ENCODE results near the gene FMN1.

The FMN1 gene

GRCh38 chr15:32792436-32792835 lies 402.1 kb downstream of the FMN1 start:
- TF ChIP-seq EP300 (IDR thresholded peaks at IDR 0.05; ENCODE audit: borderline replicate concordance) (no peak), CEBPB (IDR thresholded peaks at IDR 0.05) (no peak), TAF1 (IDR thresholded peaks at IDR 0.05; ENCODE audit: low read depth) (no peak), FOXM1 (IDR thresholded peaks at IDR 0.05; ENCODE audit: borderline replicate concordance, low read depth) (no peak)

GRCh38 chr15:32790352-32790999 lies 404.0 kb downstream of the FMN1 start:
- TF ChIP-seq YY1 (IDR thresholded peaks at IDR 0.05; ENCODE audit: low read depth), result no peak
- TF ChIP-seq CEBPB (IDR thresholded peaks at IDR 0.05), result no peak
- TF ChIP-seq CREB1 (IDR thresholded peaks at IDR 0.05; ENCODE audit: low read depth), result no peak

DNA sequence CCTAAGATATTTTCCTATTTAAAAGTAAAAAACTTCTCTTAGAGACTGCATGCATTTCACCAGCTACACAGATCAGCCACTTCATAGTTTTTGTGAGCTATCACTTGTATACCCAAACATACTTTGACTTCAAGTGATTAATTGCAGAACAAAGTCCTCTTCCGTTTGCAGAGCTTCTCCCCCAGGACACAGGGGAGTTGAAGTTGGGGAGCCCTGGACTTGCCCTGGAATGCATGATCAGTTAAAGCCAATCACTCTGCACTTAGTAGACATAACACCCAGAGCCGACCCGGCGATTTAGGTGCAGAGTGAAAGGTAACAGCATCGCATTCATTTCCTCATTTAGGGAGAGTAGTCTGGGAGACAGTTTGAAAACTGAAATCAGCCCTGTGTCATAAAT lies 406.6 kb downstream of the FMN1 start:
- TF ChIP-seq FOXM1 (IDR thresholded peaks at IDR 0.05; ENCODE audit: borderline replicate concordance, low read depth), result no peak
- TF ChIP-seq CREB1 (IDR thresholded peaks at IDR 0.05; ENCODE audit: low read depth), result no peak
- no peak for TF ChIP-seq TAF1 (IDR thresholded peaks at IDR 0.05; ENCODE audit: low read depth)
- no peak for TF ChIP-seq YY1 (IDR thresholded peaks at IDR 0.05; ENCODE audit: low read depth)
- no peak for TF ChIP-seq EP300 (IDR thresholded peaks at IDR 0.05; ENCODE audit: borderline replicate concordance)
- no peak for TF ChIP-seq EGR1 (IDR thresholded peaks at IDR 0.05)
- TF ChIP-seq USF1 (IDR thresholded peaks at IDR 0.05), result no peak
- TF ChIP-seq CEBPB (IDR thresholded peaks at IDR 0.05), result no peak
- TF ChIP-seq ZBTB7A (IDR thresholded peaks at IDR 0.05; ENCODE audit: low read depth), result no peak
- no peak for TF ChIP-seq TCF12 (IDR thresholded peaks at IDR 0.05; ENCODE audit: low read depth)
- TF ChIP-seq MAX (IDR thresholded peaks at IDR 0.05), result no peak
- TF ChIP-seq RAD21 (IDR thresholded peaks at IDR 0.05; ENCODE audit: low read depth), result no peak
- TF ChIP-seq TEAD4 (IDR thresholded peaks at IDR 0.05), result no peak
- TF ChIP-seq REST (IDR thresholded peaks at IDR 0.05; ENCODE audit: low read depth), result no peak
- TF ChIP-seq NFIC (IDR thresholded peaks at IDR 0.05), result no peak

DNA sequence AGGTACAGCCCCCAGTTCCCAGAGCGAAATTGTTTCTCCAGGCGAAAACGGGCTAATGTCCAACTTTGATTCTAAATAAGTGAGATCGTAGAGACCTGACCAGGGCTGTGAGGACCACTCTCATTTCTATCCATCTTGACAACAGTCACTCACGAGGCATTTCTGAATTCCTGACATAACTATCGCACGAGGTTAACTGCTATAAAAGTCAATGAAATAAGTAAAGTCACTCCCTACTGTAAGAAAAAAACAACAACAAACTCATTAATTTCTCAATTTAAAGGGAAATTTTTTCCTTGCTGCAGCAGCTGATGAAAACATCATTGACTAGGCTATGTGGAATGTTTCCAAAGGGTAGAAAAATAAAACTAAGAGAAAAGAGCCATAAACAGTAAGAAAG lies 407.6 kb downstream of the FMN1 start:
- no peak for TF ChIP-seq NFIC (IDR thresholded peaks at IDR 0.05)
- TF ChIP-seq YY1 (IDR thresholded peaks at IDR 0.05; ENCODE audit: low read depth), result no peak
- TF ChIP-seq TAF1 (IDR thresholded peaks at IDR 0.05; ENCODE audit: low read depth), result no peak
- TF ChIP-seq EGR1 (IDR thresholded peaks at IDR 0.05), result no peak
- no peak for TF ChIP-seq TCF12 (IDR thresholded peaks at IDR 0.05; ENCODE audit: low read depth)
- TF ChIP-seq CREB1 (IDR thresholded peaks at IDR 0.05; ENCODE audit: low read depth), result no peak
- no peak for TF ChIP-seq REST (IDR thresholded peaks at IDR 0.05; ENCODE audit: low read depth)
- no peak for TF ChIP-seq CEBPB (IDR thresholded peaks at IDR 0.05)

- no peak for TF ChIP-seq MAX (IDR thresholded peaks at IDR 0.05)
- no peak for TF ChIP-seq TAF1 (IDR thresholded peaks at IDR 0.05; ENCODE audit: low read depth)
- TF ChIP-seq CREB1 (IDR thresholded peaks at IDR 0.05; ENCODE audit: low read depth), result no peak
- no peak for TF ChIP-seq ZBTB7A (IDR thresholded peaks at IDR 0.05; ENCODE audit: low read depth)
- TF ChIP-seq EGR1 (IDR thresholded peaks at IDR 0.05), result no peak
- TF ChIP-seq NFIC (IDR thresholded peaks at IDR 0.05), result no peak
- TF ChIP-seq EP300 (IDR thresholded peaks at IDR 0.05; ENCODE audit: borderline replicate concordance), result no peak
Observed at GRCh38 chr15:32784581-32784980, 409.9 kb downstream of the FMN1 start.

DNA sequence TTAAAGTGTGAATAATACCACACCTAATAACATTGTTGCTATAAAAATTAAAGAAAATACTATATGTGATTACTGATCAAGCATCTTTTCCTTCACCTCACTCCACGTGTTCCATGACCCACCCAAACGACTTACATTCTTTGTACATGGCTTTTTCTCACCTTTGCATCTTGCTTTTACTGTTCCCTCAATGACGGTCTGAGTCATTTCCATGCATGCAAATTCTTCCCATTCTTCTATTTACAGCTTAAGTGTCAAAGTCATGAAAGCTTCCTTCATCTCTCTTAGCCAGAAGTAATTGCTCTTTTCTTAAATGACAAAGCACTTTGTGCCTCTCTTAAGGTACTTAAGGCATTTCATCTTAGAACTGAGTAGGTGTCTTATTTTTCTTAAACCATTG lies 412.7 kb downstream of the FMN1 start:
- TF ChIP-seq CREB1 (IDR thresholded peaks at IDR 0.05; ENCODE audit: low read depth), result no peak
- TF ChIP-seq TEAD4 (IDR thresholded peaks at IDR 0.05), result no peak
- no peak for TF ChIP-seq RAD21 (IDR thresholded peaks at IDR 0.05; ENCODE audit: low read depth)
- TF ChIP-seq MAX (IDR thresholded peaks at IDR 0.05), result no peak
- no peak for TF ChIP-seq FOXM1 (IDR thresholded peaks at IDR 0.05; ENCODE audit: borderline replicate concordance, low read depth)
- TF ChIP-seq REST (IDR thresholded peaks at IDR 0.05; ENCODE audit: low read depth), result no peak
- TF ChIP-seq ZBTB7A (IDR thresholded peaks at IDR 0.05; ENCODE audit: low read depth), result no peak
- no peak for TF ChIP-seq CEBPB (IDR thresholded peaks at IDR 0.05)
- no peak for TF ChIP-seq USF1 (IDR thresholded peaks at IDR 0.05)
- no peak for TF ChIP-seq EGR1 (IDR thresholded peaks at IDR 0.05)
- TF ChIP-seq TCF12 (IDR thresholded peaks at IDR 0.05; ENCODE audit: low read depth), result no peak
- TF ChIP-seq EP300 (IDR thresholded peaks at IDR 0.05; ENCODE audit: borderline replicate concordance), result no peak
- TF ChIP-seq TAF1 (IDR thresholded peaks at IDR 0.05; ENCODE audit: low read depth), result no peak
- no peak for TF ChIP-seq NFIC (IDR thresholded peaks at IDR 0.05)
- TF ChIP-seq YY1 (IDR thresholded peaks at IDR 0.05; ENCODE audit: low read depth), result no peak

All from Ishikawa (cell line).